Fibroblast of upper back skin (primary cell): ENCODE measurements around the gene HOXC5.

Experiments
- DNase-seq: peaks from one replicate; pipeline ENCODE4 v3.0.0-alpha.2; 2013

The HOXC5 gene

GRCh38 chr12:54008260-54008552, 24.6 kb upstream of the HOXC5 start:
- DNase-seq: no peak

GRCh38 chr12:54009171-54010052, 23.4 kb upstream of the HOXC5 start:
- no peak for DNase-seq

- no peak for DNase-seq
Observed at GRCh38 chr12:54010053-54010971, 22.5 kb upstream of the HOXC5 start.

GRCh38 chr12:54010972-54011664, 21.7 kb upstream of the HOXC5 start:
- DNase-seq: no peak

GRCh38 chr12:54011665-54012532, 21.0 kb upstream of the HOXC5 start:
- DNase-seq: no peak

GRCh38 chr12:54012631-54013409, 20.0 kb upstream of the HOXC5 start:
- no peak for DNase-seq

GRCh38 chr12:54014377-54015017, 18.4 kb upstream of the HOXC5 start:
- DNase-seq: no peak

- no peak for DNase-seq
Observed at GRCh38 chr12:54015018-54015931, 17.6 kb upstream of the HOXC5 start.

- no peak for DNase-seq
Observed at GRCh38 chr12:54016051-54016450, 16.8 kb upstream of the HOXC5 start.

- DNase-seq: peak; percentile 95
Observed at GRCh38 chr12:54016478-54016964, 16.3 kb upstream of the HOXC5 start.

- peak; percentile 67 for DNase-seq
Observed at GRCh38 chr12:54017027-54017788, 15.6 kb upstream of the HOXC5 start.

GRCh38 chr12:54017878-54018467, 14.9 kb upstream of the HOXC5 start:
- DNase-seq: peak; percentile 98

GRCh38 chr12:54018468-54018984, 14.3 kb upstream of the HOXC5 start:
- peak; percentile 82 for DNase-seq

- DNase-seq: peak; percentile 73
Observed at GRCh38 chr12:54019091-54019811, 13.6 kb upstream of the HOXC5 start.

GRCh38 chr12:54019924-54020590, 12.8 kb upstream of the HOXC5 start:
- DNase-seq: peak; percentile 71

- no peak for DNase-seq
Observed at GRCh38 chr12:54020591-54021405, 12.1 kb upstream of the HOXC5 start.
